Endodermal cell (in vitro differentiated cells): ENCODE data around the gene TBC1D13. TPM values are rescaled to one million over a fixed set of nuclear protein-coding genes. Genes with fewer than 3 reads are reported as not detected.
A peak's percentile ranks its signal among the peaks of the same experiment; 100 is the strongest.

ENCODE experiments used
- DNase-seq: peaks from one replicate; pipeline ENCODE4 v3.0.0-alpha.2; 2017
- H3K27ac ChIP-seq: 2 replicates; pipeline ENCODE4 v1.5.1; 2013; ENCODE audit warnings: mild to moderate bottlenecking, low read depth, low read length, moderate library complexity
- H3K27me3 ChIP-seq: 2 replicates; pipeline ENCODE4 v1.6.1; 2013; ENCODE audit warnings: mild to moderate bottlenecking, low read length, moderate library complexity; ENCODE audit not compliant: insufficient read depth, control insufficient read depth, poor library complexity, severe bottlenecking
- H3K36me3 ChIP-seq: 2 replicates; pipeline ENCODE4 v1.7.0; 2013; ENCODE audit warnings: mild to moderate bottlenecking, low read length, moderate library complexity; ENCODE audit not compliant: control insufficient read depth, insufficient read depth
- H3K4me1 ChIP-seq: one replicate; pipeline ENCODE4 v1.7.0; 2013; ENCODE audit warnings: low read length; ENCODE audit not compliant: control insufficient read depth, insufficient read depth
- H3K4me3 ChIP-seq: 2 replicates; pipeline ENCODE4 v1.5.1; 2013; ENCODE audit warnings: mild to moderate bottlenecking, low read length, moderate library complexity
- H3K9ac ChIP-seq: 2 replicates; pipeline ENCODE4 v1.6.1; 2013; ENCODE audit warnings: mild to moderate bottlenecking, low read length, moderate library complexity; ENCODE audit not compliant: poor library complexity, severe bottlenecking; ENCODE audit errors: extremely low read depth
- H3K9me3 ChIP-seq: 2 replicates; pipeline ENCODE4 v1.6.1; 2013; ENCODE audit warnings: mild to moderate bottlenecking, low read length, moderate library complexity; ENCODE audit not compliant: control insufficient read depth
- H3K27ac Mint-ChIP-seq: 2 replicates; pipeline ENCODE4 v1.8.0; 2020; ENCODE audit warnings: mixed read lengths
- H3K27me3 Mint-ChIP-seq: 2 replicates; pipeline ENCODE4 v1.8.0; 2021; ENCODE audit warnings: mild to moderate bottlenecking, mixed read lengths; ENCODE audit not compliant: insufficient read depth
- H3K36me3 Mint-ChIP-seq: 2 replicates; pipeline ENCODE4 v1.8.0; 2020; ENCODE audit warnings: low read depth, mixed read lengths
- H3K4me1 Mint-ChIP-seq: 2 replicates; pipeline ENCODE4 v1.8.0; 2020; ENCODE audit warnings: mixed read lengths
- H3K4me3 Mint-ChIP-seq: 2 replicates; pipeline ENCODE4 v1.8.0; 2020; ENCODE audit warnings: mild to moderate bottlenecking, moderate library complexity, mixed read lengths
- H3K9me3 Mint-ChIP-seq: 2 replicates; pipeline ENCODE4 v1.8.0; 2020; ENCODE audit warnings: mild to moderate bottlenecking, mixed read lengths
- CTCF ChIP-seq: fragments of 200-600 bp; sonication (generic); conservative IDR thresholded peaks from 2 replicates; pipeline ENCODE4 v1.5.0; 2021; ENCODE audit warnings: antibody characterized with exemption, mild to moderate bottlenecking
- WGBS, 2 experiments: methylation state at CpG; one replicate each; pipeline versions ENCODE4 v1.1.5 to v1.1.7; 2013; ENCODE audit warnings: missing lambda C conversion rate in 2 of 2, mixed read lengths in 1 of 2; ENCODE audit not compliant: insufficient coverage in 1 of 2, insufficient read length in 1 of 2; 5-methylcytosine and 5-hydroxymethylcytosine counted together
- total RNA-seq, 2 donors: library from RNA; stranded (reverse); fragmentation: NEBNext Ultra II Directional in 1 of 2; extraction: Animal tissue kit (Norgen Biotek cat#: 25700) in 1 of 2; gene quantifications; 2 replicates in 1 of 2; 3 replicates in 1 of 2; pipeline ENCODE4 v1.2.1, GENCODE V29; 2021

TBC1D13 gene
- total RNA-seq, 2 donors from 2014 or later = 30.2 to 34.3 TPM

- Histone ChIP-seq H3K9ac (no peak overlapping the region), H3K4me3 (no peak overlapping the region), H3K36me3 (peaks cover 7% of the 10 kb centered on the region), H3K27me3 (no peaks in the 10 kb centered on the region), H3K27ac (no peak overlapping the region), H3K9me3 (no peaks in the 10 kb centered on the region), H3K4me1 (no peaks in the 10 kb centered on the region)
- DNase-seq = peak; percentile 67
- no peaks in the 10 kb centered on the region for H3K9me3 Mint-ChIP-seq
- H3K27ac Mint-ChIP-seq = peak overlapping the region; percentile 79
- H3K4me3 Mint-ChIP-seq = no peak overlapping the region
- H3K36me3 Mint-ChIP-seq = peaks cover 13% of the 10 kb centered on the region
- H3K27me3 Mint-ChIP-seq = no peaks in the 10 kb centered on the region
- peak; percentile 36 for TF ChIP-seq CTCF
- H3K4me1 Mint-ChIP-seq = peaks cover 14% of the 10 kb centered on the region
- 71 to 93% methylated on average over 3 to 6 of the region's 6 CpGs for whole genome bisulfite sequencing, 2 experiments
Observed at GRCh38 chr9:128764361-128764760, 22.7 kb upstream of the TBC1D13 start.

- H3K27ac Mint-ChIP-seq = no peak overlapping the region
- whole genome bisulfite sequencing, 2 experiments = 91 to 92% methylated on average over 2 to 3 of the region's 3 CpGs
- no peak for TF ChIP-seq CTCF
- Histone ChIP-seq H3K36me3 (peaks cover 7% of the 10 kb centered on the region), H3K27me3 (no peaks in the 10 kb centered on the region), H3K9ac (no peak overlapping the region), H3K4me3 (no peak overlapping the region), H3K9me3 (no peaks in the 10 kb centered on the region), H3K27ac (no peak overlapping the region), H3K4me1 (no peaks in the 10 kb centered on the region)
- H3K36me3 Mint-ChIP-seq = peaks cover 15% of the 10 kb centered on the region
- no peaks in the 10 kb centered on the region for H3K9me3 Mint-ChIP-seq
- no peaks in the 10 kb centered on the region for H3K27me3 Mint-ChIP-seq
- peaks cover 16% of the 10 kb centered on the region for H3K4me1 Mint-ChIP-seq
- H3K4me3 Mint-ChIP-seq = no peak overlapping the region
- no peak for DNase-seq
Observed at GRCh38 chr9:128765499-128765898, 21.6 kb upstream of the TBC1D13 start.

GRCh38 chr9:128768606-128769005, 18.4 kb upstream of the TBC1D13 start:
- Histone ChIP-seq H3K9ac (no peak overlapping the region), H3K36me3 (peaks cover 7% of the 10 kb centered on the region), H3K4me1 (no peaks in the 10 kb centered on the region), H3K27me3 (no peaks in the 10 kb centered on the region), H3K4me3 (no peak overlapping the region), H3K27ac (no peak overlapping the region), H3K9me3 (no peaks in the 10 kb centered on the region)
- H3K4me1 Mint-ChIP-seq = peaks cover 22% of the 10 kb centered on the region
- H3K36me3 Mint-ChIP-seq = peaks cover 15% of the 10 kb centered on the region
- H3K27ac Mint-ChIP-seq = peak overlapping the region; percentile 64
- no peaks in the 10 kb centered on the region for H3K9me3 Mint-ChIP-seq
- no peak for DNase-seq
- no peaks in the 10 kb centered on the region for H3K27me3 Mint-ChIP-seq
- TF ChIP-seq CTCF = no peak
- 94% methylated on average over 6 of the region's 6 CpGs; no CpG with 5 or more reads in 1 of the 2 experiments for WGBS, 2 experiments
- no peak overlapping the region for H3K4me3 Mint-ChIP-seq
